Esophagus muscularis mucosa (tissue), 4 donors: Measurements from ENCODE around the gene CYTH1.

ENCODE experiments used
- EP300 ChIP-seq: sonication (generic); formaldehyde crosslinking; IDR thresholded peaks from one replicate; pipeline ENCODE4 v1.6.1; 2017; ENCODE audit warnings: antibody characterized with exemption
- POLR2A ChIP-seq: fragments of 450-650 bp; IDR thresholded peaks from one replicate; pipeline ENCODE4 v1.6.1; 2017; ENCODE audit warnings: antibody characterized with exemption, moderate library complexity, mild to moderate bottlenecking, low read depth
- POLR2AphosphoS5 ChIP-seq, 2 donors: sonication (generic); formaldehyde crosslinking; IDR thresholded peaks; one replicate each; pipeline ENCODE4 v1.6.1; 2017; ENCODE audit warnings: antibody characterized with exemption in 2 of 2
- TF ChIP-seq, protein P1 (sequence below), 3 experiments: fragments of 200-600 bp in 2 of 3; fragments of 450-650 bp in 1 of 3; sonication (generic) in 2 of 3; IDR thresholded peaks; one replicate each; pipeline ENCODE4 v1.5.1; 2017 to 2019; ENCODE audit warnings: antibody characterized with exemption in 3 of 3, mild to moderate bottlenecking in 2 of 3, moderate library complexity in 1 of 3

DNA sequence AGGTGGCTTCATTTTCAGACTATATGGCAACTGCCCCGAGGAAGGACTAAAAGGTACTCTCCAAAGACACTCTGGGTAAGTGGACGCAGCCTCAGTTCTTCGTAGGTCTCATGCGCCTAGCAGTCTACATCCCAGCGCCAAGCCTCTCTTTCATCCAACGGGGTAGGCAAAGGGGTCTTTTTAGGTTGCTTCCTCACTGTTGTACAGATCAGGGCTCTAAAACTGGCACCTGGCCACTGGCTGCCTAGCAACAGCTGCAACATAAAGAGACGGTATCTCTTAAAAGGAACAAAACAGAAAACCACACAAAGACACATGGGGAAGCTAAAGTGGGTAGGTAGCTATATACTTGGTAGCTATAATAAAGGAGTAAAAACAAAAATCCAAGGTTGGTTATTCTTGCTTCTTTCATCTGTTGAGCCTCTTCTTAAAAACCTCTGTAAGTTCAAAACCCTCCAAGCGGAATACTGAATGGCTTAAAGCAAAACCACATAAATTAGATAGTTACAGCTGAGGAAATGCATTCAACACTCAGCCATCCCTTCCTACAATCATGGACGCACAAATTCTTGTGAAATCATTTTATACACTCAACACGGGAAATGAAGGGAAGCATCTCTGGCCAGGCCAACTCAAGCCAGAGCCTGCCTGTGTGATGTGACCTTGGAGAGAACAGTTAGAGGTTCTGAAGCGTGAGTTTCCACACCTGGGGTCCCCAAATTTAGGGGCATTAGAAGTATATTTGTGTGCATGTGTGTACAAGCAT, 22.7 kb downstream of the CYTH1 start:
- TF ChIP-seq, protein P1, sequence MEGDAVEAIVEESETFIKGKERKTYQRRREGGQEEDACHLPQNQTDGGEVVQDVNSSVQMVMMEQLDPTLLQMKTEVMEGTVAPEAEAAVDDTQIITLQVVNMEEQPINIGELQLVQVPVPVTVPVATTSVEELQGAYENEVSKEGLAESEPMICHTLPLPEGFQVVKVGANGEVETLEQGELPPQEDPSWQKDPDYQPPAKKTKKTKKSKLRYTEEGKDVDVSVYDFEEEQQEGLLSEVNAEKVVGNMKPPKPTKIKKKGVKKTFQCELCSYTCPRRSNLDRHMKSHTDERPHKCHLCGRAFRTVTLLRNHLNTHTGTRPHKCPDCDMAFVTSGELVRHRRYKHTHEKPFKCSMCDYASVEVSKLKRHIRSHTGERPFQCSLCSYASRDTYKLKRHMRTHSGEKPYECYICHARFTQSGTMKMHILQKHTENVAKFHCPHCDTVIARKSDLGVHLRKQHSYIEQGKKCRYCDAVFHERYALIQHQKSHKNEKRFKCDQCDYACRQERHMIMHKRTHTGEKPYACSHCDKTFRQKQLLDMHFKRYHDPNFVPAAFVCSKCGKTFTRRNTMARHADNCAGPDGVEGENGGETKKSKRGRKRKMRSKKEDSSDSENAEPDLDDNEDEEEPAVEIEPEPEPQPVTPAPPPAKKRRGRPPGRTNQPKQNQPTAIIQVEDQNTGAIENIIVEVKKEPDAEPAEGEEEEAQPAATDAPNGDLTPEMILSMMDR (IDR thresholded peaks at IDR 0.05): no peak
- TF ChIP-seq POLR2A (no peak), EP300 (no peak), POLR2AphosphoS5 (IDR thresholded peaks at IDR 0.05) (no peak)
